HG03039 (cell line): ENCODE data around the gene SCAF8.

Experiments
- ATAC-seq: cut with Tn5 transposase; IDR thresholded peaks from one replicate; pipeline ENCODE4 v1.9.1; 2021; ENCODE audit warnings: mild to moderate bottlenecking, moderate library complexity; ENCODE audit not compliant: unreplicated experiment

The SCAF8 gene

GRCh38 chr6:154830771-154831170 is 97.6 kb downstream of the SCAF8 start:
- ATAC-seq, result no peak

DNA sequence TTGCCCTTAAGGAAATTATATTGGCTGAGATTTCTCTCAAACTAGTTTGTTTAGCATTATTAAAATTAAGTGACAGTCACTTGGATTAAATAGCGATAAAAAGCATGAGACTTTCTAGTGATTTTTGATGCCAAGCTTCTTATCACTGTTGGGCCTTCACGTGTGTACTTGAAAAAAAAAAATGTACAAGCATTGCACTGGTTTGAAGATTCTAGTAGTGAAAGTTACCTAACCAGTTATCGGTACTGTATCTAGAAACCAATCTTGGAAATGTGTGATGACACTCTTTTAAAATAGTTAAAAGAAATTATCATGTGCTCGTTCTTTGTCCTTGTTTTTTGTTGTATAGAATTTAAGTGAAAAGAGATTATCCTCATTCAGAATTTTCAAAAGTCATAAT is 102.1 kb downstream of the SCAF8 start:
- no peak for ATAC-seq

GRCh38 chr6:154839546-154839945 is 106.3 kb downstream of the SCAF8 start:
- no peak for ATAC-seq

DNA sequence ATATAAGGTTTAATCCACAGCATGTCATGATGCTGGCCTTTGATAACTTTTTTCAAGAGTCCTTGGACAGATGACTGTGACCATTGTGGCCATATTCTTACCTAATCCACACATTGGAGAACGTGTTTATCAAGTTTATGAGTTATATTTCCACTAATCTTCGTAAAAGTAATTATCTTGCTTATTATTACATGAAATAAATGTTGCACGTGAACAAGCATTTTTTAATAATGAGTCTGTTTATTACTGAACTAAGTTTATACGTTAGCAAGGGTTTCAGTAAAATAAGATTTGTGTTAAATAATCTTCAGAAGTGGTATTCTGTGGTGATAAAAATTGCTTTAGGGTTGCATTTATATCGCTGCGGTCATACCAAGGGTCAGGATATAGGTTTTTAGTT is 107.1 kb downstream of the SCAF8 start:
- no peak for ATAC-seq

- no peak for ATAC-seq
These were observed 107.9 kb downstream of the SCAF8 start for GRCh38 chr6:154841109-154841508.

- ATAC-seq, result no peak
These were observed 109.6 kb downstream of the SCAF8 start for GRCh38 chr6:154842833-154843232.

GRCh38 chr6:154847318-154847717 is 114.1 kb downstream of the SCAF8 start:
- ATAC-seq, result no peak

DNA sequence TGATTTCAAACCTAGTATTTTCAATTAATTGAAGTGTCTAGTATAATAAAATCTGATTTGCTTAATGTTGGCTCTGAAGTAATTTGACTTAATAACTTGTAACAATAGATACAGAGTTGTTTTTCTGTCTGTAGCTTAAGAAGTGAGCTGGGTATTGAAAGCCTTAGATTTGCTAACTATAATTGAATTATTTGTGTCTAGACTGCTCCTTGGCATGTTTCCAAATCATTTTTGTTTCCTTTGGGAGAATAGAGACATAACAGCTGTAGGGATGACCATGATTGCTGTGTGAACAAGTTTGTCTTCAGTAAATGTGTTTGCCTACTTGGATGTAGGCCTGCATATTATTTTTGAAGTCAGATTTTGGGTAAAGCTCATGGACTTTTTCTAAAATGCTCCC is 115.4 kb downstream of the SCAF8 start:
- no peak for ATAC-seq

- ATAC-seq, result no peak
These were observed 116.3 kb downstream of the SCAF8 start for GRCh38 chr6:154849475-154849874.

- no peak for ATAC-seq
These were observed 119.5 kb downstream of the SCAF8 start for GRCh38 chr6:154852687-154853086.

- no peak for ATAC-seq
These were observed 124.3 kb downstream of the SCAF8 start for GRCh38 chr6:154857529-154857928.

GRCh38 chr6:154861825-154862224 is 128.6 kb downstream of the SCAF8 start:
- ATAC-seq, result no peak

GRCh38 chr6:154862536-154862935 is 129.3 kb downstream of the SCAF8 start:
- no peak for ATAC-seq

- ATAC-seq, result no peak
These were observed 130.8 kb downstream of the SCAF8 start for GRCh38 chr6:154864066-154864430.

- no peak for ATAC-seq
These were observed 132.1 kb downstream of the SCAF8 start for GRCh38 chr6:154865291-154865690.

GRCh38 chr6:154868143-154868594 is 135.0 kb downstream of the SCAF8 start:
- ATAC-seq, result no peak

DNA sequence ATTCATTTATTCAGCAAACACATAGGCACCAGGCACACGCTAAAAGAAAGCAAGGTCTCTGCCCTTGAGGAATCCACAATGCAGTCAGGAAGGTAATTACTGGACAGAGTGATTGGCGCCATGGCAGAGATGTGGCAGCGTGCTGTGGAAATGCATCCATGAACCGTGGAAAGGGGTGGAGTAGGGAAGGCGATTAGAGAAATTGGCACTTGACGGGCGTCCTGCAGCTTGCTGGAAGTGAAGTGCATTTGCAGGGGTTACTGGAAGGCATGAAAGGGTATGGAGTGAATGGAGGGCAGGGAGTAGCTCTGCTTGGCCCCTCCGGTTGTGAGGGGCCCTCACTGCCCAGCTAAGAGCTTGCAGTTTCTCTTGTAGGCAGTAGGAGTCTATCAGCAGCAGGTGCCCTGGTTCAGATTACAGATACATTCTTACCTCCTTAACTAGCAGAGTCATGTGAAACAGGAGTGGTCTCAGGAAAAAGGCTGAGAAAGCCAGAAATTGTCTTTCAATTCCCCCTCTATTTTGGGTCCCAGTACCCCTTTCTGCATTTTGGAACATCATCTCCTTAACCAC is 139.4 kb downstream of the SCAF8 start:
- ATAC-seq, result no peak

- ATAC-seq, result no peak
These were observed 140.3 kb downstream of the SCAF8 start for GRCh38 chr6:154873546-154873945.

DNA sequence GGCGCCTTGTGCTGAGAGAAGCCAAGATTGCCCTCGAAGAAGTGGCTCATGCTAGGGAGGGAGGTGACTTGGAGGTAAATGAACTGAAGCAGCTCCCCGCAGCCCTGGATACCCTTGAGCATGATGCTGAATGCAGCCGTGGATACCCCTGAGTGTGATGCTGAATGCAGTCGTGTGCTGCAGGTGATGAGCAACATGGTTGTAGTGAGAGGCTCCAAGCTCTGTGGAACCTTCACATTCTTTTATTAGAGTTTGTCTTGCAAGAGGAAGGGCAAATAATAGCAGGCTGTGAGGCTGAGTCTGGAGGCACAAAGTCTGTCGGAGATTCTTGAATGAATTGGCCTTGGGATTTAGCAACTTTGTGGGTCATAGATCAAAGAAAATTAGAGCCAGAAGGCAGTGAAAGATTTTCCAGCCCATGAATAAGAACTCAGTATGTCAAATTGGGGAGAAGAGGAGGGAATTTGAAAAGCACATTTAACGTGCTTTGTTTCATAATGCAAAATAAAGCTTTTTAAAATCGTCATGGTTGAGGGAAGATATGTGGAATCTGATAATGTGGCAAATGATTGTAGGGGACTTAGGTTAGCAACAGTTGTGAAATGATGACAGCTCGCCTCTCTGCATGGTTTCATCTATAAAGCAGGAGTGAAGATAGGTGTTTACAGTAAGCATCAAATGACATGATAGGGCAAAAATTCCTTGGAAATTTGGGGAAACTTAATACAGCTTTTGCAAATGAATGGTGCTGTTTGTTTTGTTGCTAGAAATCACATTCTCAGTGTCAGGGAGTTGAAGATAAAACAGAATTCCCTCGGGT is 141.8 kb downstream of the SCAF8 start:
- no peak for ATAC-seq

DNA sequence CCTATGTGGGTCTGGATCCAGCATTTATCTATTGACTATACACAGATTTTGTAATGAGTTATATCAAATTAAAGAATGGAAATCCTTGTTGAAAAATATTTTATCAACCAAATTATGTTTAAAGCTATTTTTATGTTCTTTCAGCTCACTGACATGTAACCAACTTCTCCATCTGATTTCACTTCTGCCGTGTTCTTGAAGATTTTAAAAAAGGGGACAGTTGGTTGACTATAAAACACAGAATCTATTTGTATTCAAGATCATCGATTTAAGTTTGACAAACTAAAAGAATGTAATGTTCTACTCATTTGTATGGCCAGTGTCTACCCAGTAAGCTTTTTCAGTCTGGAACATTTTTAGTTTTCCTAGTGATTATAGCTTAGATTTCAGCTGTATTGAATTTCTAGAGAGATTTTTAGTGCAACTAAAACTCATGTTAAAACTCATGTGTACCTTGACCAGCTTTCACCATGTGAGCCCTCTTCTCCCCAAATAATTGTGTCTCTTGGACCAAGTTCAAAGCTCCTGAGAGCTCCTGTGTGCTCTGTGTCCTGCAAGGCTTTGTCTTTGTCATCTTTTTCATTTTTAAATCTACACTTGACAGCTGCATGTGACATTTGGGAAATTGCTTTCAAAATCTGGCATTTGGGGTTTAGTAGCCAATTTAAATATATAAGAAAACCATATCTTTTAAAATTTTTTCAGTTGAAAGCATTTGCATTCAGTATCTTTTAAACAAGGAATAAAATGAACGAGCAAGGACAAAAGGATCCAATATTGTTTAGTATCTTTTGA is 143.5 kb downstream of the SCAF8 start:
- ATAC-seq, result no peak

- no peak for ATAC-seq
These were observed 145.8 kb downstream of the SCAF8 start for GRCh38 chr6:154878871-154879491.
